ENCODE measurements around the gene TRPM3.
"Not testable (repeated sequence)": the region's sequence is repeated elsewhere in the genome, so short reads cannot be mapped to it uniquely, and the experiment has no call there.

TRPM3 gene

GRCh38 chr9:70746316-70746715 is 375.1 kb downstream of the TRPM3 start:
- H3K27me3 ChIP-seq (replicated peaks; ENCODE audit: insufficient read depth, low read length), result no peaks in the 10 kb centered on the region
- no peaks in the 10 kb centered on the region for H4K20me1 ChIP-seq (ENCODE audit: insufficient read depth, low read length)
- H3K4me2 ChIP-seq (ENCODE audit: low read depth, low read length), result no peak overlapping the region
- H3K79me2 ChIP-seq (ENCODE audit: low read length), result no peaks in the 10 kb centered on the region
- H3K9ac ChIP-seq (ENCODE audit: low read length), result no peak overlapping the region
- DNase-seq, result no peak
- H3K4me1 ChIP-seq (ENCODE audit: low read length), result no peaks in the 10 kb centered on the region
- H3K4me3 ChIP-seq (ENCODE audit: low read length), result no peak overlapping the region
- no peak overlapping the region for H2AFZ ChIP-seq (ENCODE audit: low read length)
- no peaks in the 10 kb centered on the region for H3K36me3 ChIP-seq (replicated peaks; ENCODE audit: insufficient read depth, low read length)
- no peak overlapping the region for H3K27ac ChIP-seq (ENCODE audit: low read length)
- H3K9me2 ChIP-seq (replicated peaks; ENCODE audit: insufficient read depth, low read length), result no peaks in the 10 kb centered on the region
- TF ChIP-seq EZH2 (optimal IDR thresholded peaks at IDR 0.05; ENCODE audit: low read depth, low read length) (no peak), EZH2phosphoT487 (IDR thresholded peaks at IDR 0.05; ENCODE audit: low read length) (no peak), CTCF (IDR thresholded peaks at IDR 0.05; ENCODE audit: low read length) (no peak)
- no peaks in the 10 kb centered on the region for H3F3A ChIP-seq (ENCODE audit: insufficient read depth, low read length)
- no peaks in the 10 kb centered on the region for H3K9me3 ChIP-seq (replicated peaks; ENCODE audit: insufficient read depth, low read length)

- H3K27me3 ChIP-seq (replicated peaks; ENCODE audit: insufficient read depth, low read length); H3K4me2 ChIP-seq (ENCODE audit: low read depth, low read length); H3K9me2 ChIP-seq (replicated peaks; ENCODE audit: insufficient read depth, low read length): not testable (repeated sequence)
These were observed 396.6 kb downstream of the TRPM3 start for GRCh38 chr9:70724794-70725193.

GRCh38 chr9:70724025-70724424 is 397.4 kb downstream of the TRPM3 start:
- H3K9ac ChIP-seq (ENCODE audit: low read length); H3K79me2 ChIP-seq (ENCODE audit: low read length); H3K27ac ChIP-seq (ENCODE audit: low read length); H3F3A ChIP-seq (ENCODE audit: insufficient read depth, low read length); H3K4me3 ChIP-seq (ENCODE audit: low read length); H3K4me2 ChIP-seq (ENCODE audit: low read depth, low read length); H4K20me1 ChIP-seq (ENCODE audit: insufficient read depth, low read length); H3K9me2 ChIP-seq (replicated peaks; ENCODE audit: insufficient read depth, low read length); H3K27me3 ChIP-seq (replicated peaks; ENCODE audit: insufficient read depth, low read length); H3K9me3 ChIP-seq (replicated peaks; ENCODE audit: insufficient read depth, low read length); DNase-seq; H3K36me3 ChIP-seq (replicated peaks; ENCODE audit: insufficient read depth, low read length); H3K4me1 ChIP-seq (ENCODE audit: low read length); H2AFZ ChIP-seq (ENCODE audit: low read length): not testable (repeated sequence)

More at GRCh38 chr9:70724794-70725193, 396.6 kb downstream of the TRPM3 start:
- not testable (repeated sequence) for H3K9ac ChIP-seq (ENCODE audit: low read length); H3K36me3 ChIP-seq (replicated peaks; ENCODE audit: insufficient read depth, low read length); H3K4me1 ChIP-seq (ENCODE audit: low read length); H3K9me3 ChIP-seq (replicated peaks; ENCODE audit: insufficient read depth, low read length); H3K4me3 ChIP-seq (ENCODE audit: low read length); DNase-seq; H3K79me2 ChIP-seq (ENCODE audit: low read length); H4K20me1 ChIP-seq (ENCODE audit: insufficient read depth, low read length); H2AFZ ChIP-seq (ENCODE audit: low read length); H3K27ac ChIP-seq (ENCODE audit: low read length); H3F3A ChIP-seq (ENCODE audit: insufficient read depth, low read length)

GRCh38 chr9:70706797-70707196 is 414.6 kb downstream of the TRPM3 start:
- not testable (repeated sequence) for H2AFZ ChIP-seq (ENCODE audit: low read length); DNase-seq

GRCh38 chr9:70701163-70701562 is 420.3 kb downstream of the TRPM3 start:
- H3K9ac ChIP-seq (ENCODE audit: low read length), result no peak overlapping the region
- no peaks in the 10 kb centered on the region for H4K20me1 ChIP-seq (ENCODE audit: insufficient read depth, low read length)
- H3K27me3 ChIP-seq (replicated peaks; ENCODE audit: insufficient read depth, low read length), result no peaks in the 10 kb centered on the region
- H3K4me2 ChIP-seq (ENCODE audit: low read depth, low read length), result no peak overlapping the region
- no peak overlapping the region for H3K27ac ChIP-seq (ENCODE audit: low read length)
- no peaks in the 10 kb centered on the region for H3K9me3 ChIP-seq (replicated peaks; ENCODE audit: insufficient read depth, low read length)
- no peak overlapping the region for H3K4me3 ChIP-seq (ENCODE audit: low read length)
- H2AFZ ChIP-seq (ENCODE audit: low read length), result no peak overlapping the region
- TF ChIP-seq CTCF (IDR thresholded peaks at IDR 0.05; ENCODE audit: low read length) (no peak), EZH2phosphoT487 (IDR thresholded peaks at IDR 0.05; ENCODE audit: low read length) (no peak), EZH2 (optimal IDR thresholded peaks at IDR 0.05; ENCODE audit: low read depth, low read length) (no peak)
- H3K79me2 ChIP-seq (ENCODE audit: low read length), result no peaks in the 10 kb centered on the region
- no peaks in the 10 kb centered on the region for H3K36me3 ChIP-seq (replicated peaks; ENCODE audit: insufficient read depth, low read length)
- no peaks in the 10 kb centered on the region for H3K9me2 ChIP-seq (replicated peaks; ENCODE audit: insufficient read depth, low read length)
- no peak for DNase-seq
- H3F3A ChIP-seq (ENCODE audit: insufficient read depth, low read length), result no peaks in the 10 kb centered on the region
- no peaks in the 10 kb centered on the region for H3K4me1 ChIP-seq (ENCODE audit: low read length)

More at GRCh38 chr9:70706797-70707196, 414.6 kb downstream of the TRPM3 start:
- H3F3A ChIP-seq (ENCODE audit: insufficient read depth, low read length); H3K79me2 ChIP-seq (ENCODE audit: low read length); H3K9me2 ChIP-seq (replicated peaks; ENCODE audit: insufficient read depth, low read length); H3K4me1 ChIP-seq (ENCODE audit: low read length); H3K9ac ChIP-seq (ENCODE audit: low read length); H3K4me2 ChIP-seq (ENCODE audit: low read depth, low read length); H4K20me1 ChIP-seq (ENCODE audit: insufficient read depth, low read length); H3K27me3 ChIP-seq (replicated peaks; ENCODE audit: insufficient read depth, low read length); H3K27ac ChIP-seq (ENCODE audit: low read length); H3K4me3 ChIP-seq (ENCODE audit: low read length); H3K9me3 ChIP-seq (replicated peaks; ENCODE audit: insufficient read depth, low read length); H3K36me3 ChIP-seq (replicated peaks; ENCODE audit: insufficient read depth, low read length): not testable (repeated sequence)
